Bronchial epithelial cell (primary cell): ENCODE results near the gene UBE2J2. TPM values are rescaled to one million over a fixed set of nuclear protein-coding genes. Genes with fewer than 3 reads are reported as not detected.

Experiments
- DNase-seq: peaks from one replicate; pipeline ENCODE4 v3.0.0-alpha.2; 2010; ENCODE audit warnings: low read depth
- FAIRE-seq: peaks from 2 replicates; lab custom pipeline; 2011; peaks lifted over from hg19 to GRCh38; lab: Jason Lieb, UNC
- H3K27me3 ChIP-seq: 2 replicates; pipeline ENCODE4 v1.5.1; 2011; ENCODE audit warnings: low read length; ENCODE audit not compliant: control insufficient read depth, insufficient read depth
- H3K36me3 ChIP-seq: 2 replicates; pipeline ENCODE4 v1.5.1; 2011; ENCODE audit warnings: low read length; ENCODE audit not compliant: control insufficient read depth, insufficient read depth
- H3K4me3 ChIP-seq: 2 replicates; pipeline ENCODE4 v1.5.1; 2011; ENCODE audit warnings: mild to moderate bottlenecking, low read depth, low read length, control low read depth
- total RNA-seq: library from RNA; depleted of rRNA; stranded (reverse); fragments of >200 nt; gene quantifications from 2 replicates; pipeline ENCODE4 v1.2.1, GENCODE V29; 2014
- TF ChIP-seq, protein P1 (sequence below): IDR thresholded peaks from 2 replicates; pipeline ENCODE4 v1.5.1; 2011; ENCODE audit warnings: mild to moderate bottlenecking, moderate library complexity, low read length, control low read depth, inconsistent platforms; ENCODE audit not compliant: insufficient read depth, severe bottlenecking

The UBE2J2 gene
- total RNA-seq, 1 donor from 2014 or later = 41.3 TPM

GRCh38 chr1:1310476-1311053 is 36.9 kb upstream of the UBE2J2 start:
- TF ChIP-seq, protein P1, sequence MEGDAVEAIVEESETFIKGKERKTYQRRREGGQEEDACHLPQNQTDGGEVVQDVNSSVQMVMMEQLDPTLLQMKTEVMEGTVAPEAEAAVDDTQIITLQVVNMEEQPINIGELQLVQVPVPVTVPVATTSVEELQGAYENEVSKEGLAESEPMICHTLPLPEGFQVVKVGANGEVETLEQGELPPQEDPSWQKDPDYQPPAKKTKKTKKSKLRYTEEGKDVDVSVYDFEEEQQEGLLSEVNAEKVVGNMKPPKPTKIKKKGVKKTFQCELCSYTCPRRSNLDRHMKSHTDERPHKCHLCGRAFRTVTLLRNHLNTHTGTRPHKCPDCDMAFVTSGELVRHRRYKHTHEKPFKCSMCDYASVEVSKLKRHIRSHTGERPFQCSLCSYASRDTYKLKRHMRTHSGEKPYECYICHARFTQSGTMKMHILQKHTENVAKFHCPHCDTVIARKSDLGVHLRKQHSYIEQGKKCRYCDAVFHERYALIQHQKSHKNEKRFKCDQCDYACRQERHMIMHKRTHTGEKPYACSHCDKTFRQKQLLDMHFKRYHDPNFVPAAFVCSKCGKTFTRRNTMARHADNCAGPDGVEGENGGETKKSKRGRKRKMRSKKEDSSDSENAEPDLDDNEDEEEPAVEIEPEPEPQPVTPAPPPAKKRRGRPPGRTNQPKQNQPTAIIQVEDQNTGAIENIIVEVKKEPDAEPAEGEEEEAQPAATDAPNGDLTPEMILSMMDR = no peak
- no peak overlapping the region for H3K4me3 ChIP-seq
- H3K27me3 ChIP-seq = no peaks in the 10 kb centered on the region
- H3K36me3 ChIP-seq = peaks cover 34% of the 10 kb centered on the region
- FAIRE-seq = no peak
- no peak for DNase-seq

DNA sequence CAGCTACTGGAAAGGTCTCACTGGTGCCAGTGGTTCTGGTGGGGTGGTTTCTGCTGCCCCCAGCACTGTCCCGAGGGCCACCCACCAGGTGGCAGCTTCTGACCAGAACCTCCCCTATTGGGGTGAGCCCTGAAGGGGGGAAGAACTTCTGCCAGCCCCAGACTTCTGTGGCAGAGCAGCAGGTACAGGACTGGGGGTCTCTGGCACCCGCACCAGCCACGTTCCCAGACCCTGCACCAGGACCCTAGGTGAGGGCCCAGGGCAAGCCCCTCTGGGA is 36.4 kb upstream of the UBE2J2 start:
- H3K4me3 ChIP-seq = no peak overlapping the region
- H3K27me3 ChIP-seq = no peaks in the 10 kb centered on the region
- TF ChIP-seq, protein P1 = no peak
- peaks cover 33% of the 10 kb centered on the region for H3K36me3 ChIP-seq
- FAIRE-seq (no peak), DNase-seq (no peak)

GRCh38 chr1:1309251-1310108 is 35.8 kb upstream of the UBE2J2 start:
- TF ChIP-seq, protein P1 = no peak
- FAIRE-seq (no peak), DNase-seq (no peak)
- peak overlapping the region; percentile 86 for H3K4me3 ChIP-seq
- no peaks in the 10 kb centered on the region for H3K27me3 ChIP-seq
- peaks cover 31% of the 10 kb centered on the region for H3K36me3 ChIP-seq

- H3K4me3 ChIP-seq = peak overlapping the region; percentile 86
- TF ChIP-seq, protein P1 = no peak
- no peak for FAIRE-seq
- DNase-seq = no peak
- peaks cover 26% of the 10 kb centered on the region for H3K36me3 ChIP-seq
- no peaks in the 10 kb centered on the region for H3K27me3 ChIP-seq
Measured at GRCh38 chr1:1308756-1309250, 35.1 kb upstream of the UBE2J2 start.

GRCh38 chr1:1307923-1308755 is 34.5 kb upstream of the UBE2J2 start, which contains the start of the genes ACAP3 and PUSL1:
Gene ACAP3 (minus strand): TSS chr1:1307930. CDS start chr1:1307815, 115 bp downstream.
Gene PUSL1 (plus strand): TSS chr1:1308597. CDS start chr1:1308644, 47 bp downstream.
- FAIRE-seq (no peak), DNase-seq (peak; percentile 74)
- peaks cover 20% of the 10 kb centered on the region for H3K36me3 ChIP-seq
- TF ChIP-seq, protein P1 = no peak
- no peaks in the 10 kb centered on the region for H3K27me3 ChIP-seq
- peak within 1 kb of the TSS; percentile 86 for H3K4me3 ChIP-seq
